ENCODE results near the gene KCNIP3.

The KCNIP3 gene

DNA sequence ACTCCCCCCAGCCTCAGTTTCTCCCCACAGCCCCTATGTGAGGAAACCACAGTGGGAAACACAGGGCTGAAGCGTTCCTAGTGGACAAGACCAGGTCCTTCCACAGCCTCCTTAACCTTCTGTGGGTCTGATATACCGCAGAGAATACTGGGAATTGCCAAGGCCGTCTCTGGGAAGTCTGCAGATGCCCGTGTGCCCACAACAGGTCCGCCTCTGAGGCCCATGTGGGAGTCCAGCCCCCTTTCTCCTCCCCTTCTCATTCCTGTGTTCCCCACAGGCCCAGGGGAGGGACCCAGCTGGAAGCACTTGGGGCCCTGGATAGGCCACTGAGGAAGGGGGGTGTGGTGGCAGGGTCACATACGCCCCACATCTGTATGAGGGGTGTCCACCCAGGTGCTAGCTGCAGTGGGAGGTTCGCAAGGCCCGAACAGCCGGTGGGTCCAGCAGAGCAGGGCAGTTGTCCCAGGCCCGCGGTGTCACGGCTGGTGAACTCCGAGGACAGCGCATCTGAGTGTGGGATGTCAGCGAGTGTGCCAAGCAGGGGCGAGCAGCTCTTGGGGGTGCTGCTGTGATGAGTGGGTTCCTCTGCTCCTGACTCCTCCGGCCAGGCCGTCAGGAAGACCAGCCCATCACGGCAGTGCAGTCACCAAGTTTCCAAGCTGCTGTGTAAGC, 2.4 kb upstream of the KCNIP3 start:
- no peak for DNase-seq (ENCODE audit: low read depth, low spot score)

DNA sequence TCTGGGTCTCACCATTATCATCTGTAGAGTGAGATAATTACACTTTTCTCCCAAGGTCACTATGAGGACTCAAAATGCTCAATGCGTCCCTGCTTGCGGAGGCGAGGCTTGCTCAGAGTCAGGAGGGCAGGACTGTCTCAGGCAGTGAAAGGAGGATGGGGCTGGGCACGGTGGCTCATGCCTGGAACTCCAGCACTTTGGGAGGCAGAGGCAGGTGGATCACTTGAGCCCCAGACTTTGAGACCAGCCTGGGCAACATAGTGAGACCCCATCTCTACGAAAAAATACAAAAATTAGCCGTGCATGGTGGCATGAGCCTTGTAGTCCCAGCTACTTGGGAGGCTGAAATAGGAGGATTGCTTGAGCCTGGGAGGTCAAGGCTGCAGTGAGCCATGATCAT, 1.8 kb upstream of the KCNIP3 start:
- no peak for DNase-seq (ENCODE audit: low read depth, low spot score)

DNA sequence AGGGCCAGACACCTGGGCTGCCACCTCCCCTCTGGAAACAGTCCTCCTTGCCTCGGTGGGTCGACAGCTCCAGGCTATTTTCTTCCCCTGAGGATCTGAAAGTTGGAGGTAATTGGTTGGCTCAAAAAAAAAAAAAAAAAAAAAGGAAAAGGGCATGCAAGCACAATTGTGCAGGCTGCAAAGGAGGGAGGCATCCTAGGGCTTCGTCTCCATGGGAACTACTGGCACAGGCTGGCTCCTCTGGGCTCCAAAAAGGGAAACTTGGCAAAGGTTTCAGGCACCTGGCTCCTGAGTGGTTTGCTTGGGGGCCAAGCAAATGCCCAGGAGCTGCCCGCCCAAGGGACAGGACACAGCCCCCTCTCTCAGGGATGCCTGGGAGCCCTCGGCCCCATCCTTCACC, 1.1 kb upstream of the KCNIP3 start:
- DNase-seq (ENCODE audit: low read depth, low spot score): no peak

DNA sequence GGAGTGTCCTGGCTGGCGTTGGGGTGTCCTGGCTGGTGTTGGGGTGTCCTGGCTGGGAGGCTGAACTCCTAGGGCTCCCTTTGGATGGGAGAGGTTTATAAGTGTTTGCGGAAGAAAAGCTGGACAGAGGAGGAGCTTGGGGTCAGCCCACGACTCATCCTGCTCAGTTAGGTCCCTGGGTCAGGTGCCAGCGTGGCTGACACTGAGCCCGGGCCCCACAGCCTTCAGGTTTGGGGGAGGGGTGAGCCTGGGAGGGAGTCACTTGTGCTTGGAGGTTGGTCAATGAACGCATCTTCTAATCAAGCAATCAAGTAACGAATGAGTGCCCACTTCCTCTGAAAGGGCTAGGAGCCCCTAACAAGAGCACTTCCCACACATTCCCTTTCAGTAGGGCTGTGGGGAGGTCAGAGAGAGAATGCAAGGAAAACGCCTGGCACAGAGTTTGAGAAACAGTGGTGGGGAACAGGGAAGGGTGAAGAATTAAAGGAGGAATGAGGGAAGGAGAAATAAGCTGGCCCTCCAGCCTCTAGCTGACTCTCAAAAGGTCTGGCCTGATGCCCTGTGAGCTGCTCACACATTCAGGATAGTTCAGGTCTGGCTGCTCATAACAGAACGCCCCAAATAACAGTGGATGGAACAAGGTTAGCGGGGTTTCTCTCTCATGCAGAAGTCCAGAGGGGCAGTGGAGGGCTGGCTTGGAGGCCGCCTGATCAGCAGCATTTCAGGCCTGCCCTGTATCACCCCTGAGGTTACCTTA, 670 bp downstream of the KCNIP3 start:
- DNase-seq (ENCODE audit: low read depth, low spot score): no peak

DNA sequence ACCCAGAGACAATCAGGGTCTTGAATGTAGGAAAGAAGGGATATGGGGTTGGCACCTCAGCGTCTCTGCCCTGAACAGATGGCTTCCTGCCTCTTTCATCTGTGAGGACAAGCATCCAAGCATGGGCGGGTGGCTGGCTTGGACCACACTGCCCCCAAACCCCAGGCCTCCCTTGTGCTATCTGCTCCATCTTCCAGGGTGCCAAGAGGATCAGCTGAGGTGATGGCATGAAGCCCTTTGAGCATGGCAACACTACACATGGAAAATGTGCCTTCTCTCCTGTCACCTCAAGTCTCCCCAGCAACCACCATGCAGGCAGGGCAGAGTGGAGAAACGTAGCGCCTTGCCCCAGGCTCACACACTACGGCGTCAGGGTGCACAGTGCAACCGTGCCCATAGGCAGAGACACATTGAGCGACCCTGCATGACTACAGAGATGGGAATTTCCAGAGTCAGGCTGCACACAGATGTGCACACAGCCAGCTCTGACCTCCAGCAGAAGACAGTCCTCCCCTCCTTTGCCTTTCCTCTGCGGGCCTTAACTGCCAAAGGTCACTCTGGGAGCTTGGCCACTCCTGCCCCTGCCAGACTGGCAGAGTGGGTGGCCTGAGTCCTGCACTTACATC, 1.5 kb downstream of the KCNIP3 start:
- no peak for DNase-seq (ENCODE audit: low read depth, low spot score)

GRCh38 chr2:95299961-95300360, 2.8 kb downstream of the KCNIP3 start:
- DNase-seq (ENCODE audit: low read depth, low spot score): no peak

- DNase-seq (ENCODE audit: low read depth, low spot score): no peak
Measured at GRCh38 chr2:95300450-95300849, 3.3 kb downstream of the KCNIP3 start.

- DNase-seq (ENCODE audit: low read depth, low spot score): no peak
Measured at GRCh38 chr2:95301186-95301585, 4.0 kb downstream of the KCNIP3 start.

- DNase-seq (ENCODE audit: low read depth, low spot score): no peak
Measured at GRCh38 chr2:95301876-95302641, 4.9 kb downstream of the KCNIP3 start.

DNA sequence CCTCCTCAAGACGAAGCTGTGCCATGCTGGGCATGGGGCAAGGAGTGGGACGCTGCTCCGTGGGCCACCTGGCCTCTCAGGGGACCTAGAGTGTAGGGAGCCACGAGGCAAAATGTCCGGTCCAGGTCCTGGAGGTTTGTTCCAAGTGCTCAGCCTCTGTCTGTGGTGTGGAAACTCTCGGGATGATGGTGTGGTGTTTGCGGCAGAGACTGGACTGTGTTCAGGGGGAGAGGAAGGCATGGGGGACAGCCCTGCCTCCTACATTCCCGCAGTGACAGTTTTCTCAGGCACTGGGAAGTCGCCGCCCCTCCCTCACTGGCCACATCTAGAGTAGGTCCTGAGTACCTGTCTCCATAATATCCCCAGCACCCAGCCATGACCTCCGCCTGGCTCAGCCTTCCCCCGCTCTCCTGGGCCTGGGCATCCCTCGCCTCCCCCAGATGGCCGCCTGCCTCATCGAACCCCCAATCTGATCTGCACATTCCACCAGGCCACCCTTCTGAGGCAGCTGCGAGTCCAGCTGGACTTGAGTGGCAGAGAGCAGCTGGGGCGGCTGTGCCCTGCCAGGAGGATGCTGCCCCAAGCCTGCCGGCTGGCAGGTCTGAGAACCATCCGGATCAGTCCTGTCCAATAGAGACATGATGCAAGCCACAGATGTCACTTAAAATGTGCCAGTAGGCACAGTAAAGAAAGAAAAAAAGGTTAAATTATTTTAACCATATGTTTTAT, 6.2 kb downstream of the KCNIP3 start:
- no peak for DNase-seq (ENCODE audit: low read depth, low spot score)

DNA sequence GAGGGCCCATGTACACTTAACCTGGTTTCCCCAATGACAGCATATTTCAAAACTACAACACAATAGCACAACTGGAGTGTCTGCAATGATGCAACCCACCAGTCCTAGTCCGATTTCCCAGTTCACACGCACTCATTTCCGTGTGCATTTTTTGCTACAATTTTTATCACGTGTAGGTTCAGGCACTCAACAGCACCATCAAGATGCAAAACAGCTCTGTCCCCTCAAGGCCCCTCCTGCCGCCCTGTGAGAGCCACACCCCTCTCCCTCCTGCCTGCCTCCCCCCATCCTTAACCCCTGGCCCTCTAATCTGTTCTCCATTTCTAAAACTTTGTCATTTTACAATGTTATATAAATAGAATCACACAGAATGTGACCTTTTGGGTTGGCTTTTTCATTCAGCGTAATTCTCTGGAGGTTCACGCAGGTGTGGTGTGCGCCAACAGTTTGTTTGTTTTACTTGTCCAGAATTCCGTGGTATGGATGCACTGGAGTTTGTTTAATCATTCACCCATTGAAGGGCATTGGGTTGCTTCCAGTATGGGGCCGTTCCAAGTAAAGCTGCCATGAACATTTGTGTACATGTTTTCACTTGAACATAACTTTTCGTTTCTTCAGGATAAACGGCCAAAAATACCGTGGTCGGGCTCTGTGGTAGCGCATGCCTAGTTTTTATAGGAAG, 8.4 kb downstream of the KCNIP3 start:
- DNase-seq (ENCODE audit: low read depth, low spot score): no peak

DNA sequence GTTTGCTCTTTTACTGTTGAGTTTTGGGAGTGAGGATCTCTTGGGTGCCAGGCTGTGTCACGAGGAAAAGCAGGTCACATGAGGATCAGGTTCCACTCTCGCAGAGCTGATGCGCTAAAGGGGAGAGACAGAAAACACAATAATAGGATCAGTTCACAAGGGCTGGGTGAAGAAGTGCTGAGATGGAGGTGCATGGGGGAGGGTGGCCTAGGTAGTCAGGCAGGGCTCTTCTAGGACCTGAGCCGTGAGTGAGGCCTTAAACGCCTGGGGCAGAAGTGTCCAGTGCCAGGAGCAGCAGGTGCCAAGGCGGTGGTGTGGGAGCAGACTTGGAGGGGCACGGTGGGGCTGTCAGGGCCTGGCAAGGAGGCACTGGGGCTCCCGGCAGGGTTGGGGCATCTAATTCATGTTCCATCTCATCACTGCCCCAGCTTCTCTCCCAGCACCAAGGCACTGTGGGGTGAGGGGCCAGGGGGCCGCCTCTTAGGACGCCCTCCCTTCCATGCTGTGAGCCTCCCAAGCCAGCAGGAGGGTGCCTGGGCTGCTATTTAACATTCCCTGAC, 9.3 kb downstream of the KCNIP3 start:
- DNase-seq (ENCODE audit: low read depth, low spot score): no peak

- no peak for DNase-seq (ENCODE audit: low read depth, low spot score)
Measured at GRCh38 chr2:95307036-95307435, 9.9 kb downstream of the KCNIP3 start.

GRCh38 chr2:95307878-95308277, 10.7 kb downstream of the KCNIP3 start:
- DNase-seq (ENCODE audit: low read depth, low spot score): no peak

- DNase-seq (ENCODE audit: low read depth, low spot score): no peak
Measured at GRCh38 chr2:95308426-95308990, 11.4 kb downstream of the KCNIP3 start.

- DNase-seq (ENCODE audit: low read depth, low spot score): no peak
Measured at GRCh38 chr2:95309599-95309998, 12.5 kb downstream of the KCNIP3 start.

- DNase-seq (ENCODE audit: low read depth, low spot score): no peak
Measured at GRCh38 chr2:95310216-95310615, 13.1 kb downstream of the KCNIP3 start.

GRCh38 chr2:95310651-95311050, 13.5 kb downstream of the KCNIP3 start:
- no peak for DNase-seq (ENCODE audit: low read depth, low spot score)

DNA sequence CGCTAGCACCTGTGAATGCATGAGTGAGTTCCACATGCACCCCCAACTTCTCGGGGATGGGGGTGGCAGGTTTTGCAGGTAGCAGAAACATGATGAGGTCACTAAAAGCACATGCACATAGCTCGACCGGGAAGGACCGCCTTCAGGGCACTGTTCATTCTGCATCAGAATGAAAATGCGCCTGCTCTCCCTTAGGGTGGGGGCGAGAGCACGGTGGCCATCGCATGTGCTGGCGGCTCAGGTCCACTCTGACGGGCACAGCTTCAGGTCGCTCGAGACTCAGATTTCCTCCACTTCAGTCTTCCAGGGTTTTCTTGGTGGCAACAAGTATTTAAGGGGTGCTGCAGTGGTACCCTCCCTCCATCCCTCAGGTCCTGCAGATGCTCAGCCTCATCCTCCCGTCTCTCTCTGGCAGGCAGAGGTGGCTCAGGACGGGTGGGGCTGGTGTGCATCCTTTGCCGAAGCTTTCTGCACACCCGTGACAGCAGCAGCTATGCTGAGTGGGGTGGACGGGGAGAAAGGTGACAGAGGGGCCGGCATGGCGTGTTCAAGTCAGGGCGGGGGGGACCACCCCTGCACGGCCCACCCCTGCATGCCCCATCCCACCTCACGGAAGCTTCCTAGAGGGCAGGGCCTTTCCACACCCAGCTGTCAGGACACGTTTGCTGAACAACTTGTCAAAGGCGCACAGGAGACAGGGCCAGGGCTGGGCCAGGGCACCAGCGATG, 14.8 kb downstream of the KCNIP3 start:
- DNase-seq (ENCODE audit: low read depth, low spot score): no peak
